Neural cell (in vitro differentiated cells): ENCODE results near the gene COG6. TPM values are rescaled to one million over a fixed set of nuclear protein-coding genes. Genes with fewer than 3 reads are reported as not detected.

Source experiments
- H2AFZ ChIP-seq: fragments of 200-600, 300-800 bp; sonication (generic), shearing (Covaris generic); 2 replicates; pipeline ENCODE4 v1.6.0; 2014; ENCODE audit warnings: low read depth, mild to moderate bottlenecking, antibody characterized with exemption, low read length, moderate library complexity
- H3F3A ChIP-seq: fragments of 200-600 bp; shearing (Covaris generic); 2 replicates; pipeline ENCODE4 v1.6.1; 2016; ENCODE audit warnings: mild to moderate bottlenecking, moderate library complexity, mixed read lengths, antibody characterized with exemption, low read length; ENCODE audit not compliant: insufficient read depth, poor library complexity, severe bottlenecking
- H3K27ac ChIP-seq: fragments of 200-600, 300-800 bp; sonication (generic), shearing (Covaris generic); 2 replicates; pipeline ENCODE4 v1.5.1; 2014; ENCODE audit warnings: mild to moderate bottlenecking, low read length, moderate library complexity
- H3K27me3 ChIP-seq: fragments of 300-800, 200-600 bp; sonication (generic), shearing (Covaris generic); 2 replicates; pipeline ENCODE4 v1.6.0; 2014; ENCODE audit warnings: mild to moderate bottlenecking, low read depth, low read length, moderate library complexity; ENCODE audit not compliant: insufficient read depth
- H3K36me3 ChIP-seq: fragments of 300-800, 200-600 bp; sonication (generic), shearing (Covaris generic); 2 replicates; pipeline ENCODE4 v1.5.1; 2014; ENCODE audit warnings: mild to moderate bottlenecking, antibody characterized with exemption, low read length, moderate library complexity; ENCODE audit not compliant: insufficient read depth
- H3K4me2 ChIP-seq: fragments of 300-800, 200-600 bp; sonication (generic), shearing (Covaris generic); 2 replicates; pipeline ENCODE4 v1.6.0; 2014; ENCODE audit warnings: mild to moderate bottlenecking, low read length
- H3K4me3 ChIP-seq: fragments of 300-800, 200-600 bp; sonication (generic), shearing (Covaris generic); 2 replicates; pipeline ENCODE4 v1.5.1; 2014; ENCODE audit warnings: mild to moderate bottlenecking, low read length, moderate library complexity
- H3K79me2 ChIP-seq: fragments of 200-600 bp; shearing (Covaris generic); replicated peaks from 2 replicates; pipeline ENCODE4 v1.6.0; 2014; ENCODE audit warnings: mild to moderate bottlenecking, low read length, moderate library complexity; ENCODE audit not compliant: insufficient read depth
- H3K9ac ChIP-seq: fragments of 300-800, 200-600 bp; sonication (generic), shearing (Covaris generic); 2 replicates; pipeline ENCODE4 v1.6.1; 2016; ENCODE audit warnings: mild to moderate bottlenecking, low read length, mixed read lengths
- H3K9me2 ChIP-seq: fragments of 200-600 bp; shearing (Covaris generic); 2 replicates; pipeline ENCODE4 v1.6.1; 2016; ENCODE audit warnings: mild to moderate bottlenecking, low read length, mixed read lengths; ENCODE audit not compliant: insufficient read depth
- H3K9me3 ChIP-seq: fragments of 200-600, 300-800 bp; sonication (generic), shearing (Covaris generic); 2 replicates; pipeline ENCODE4 v1.6.1; 2016; ENCODE audit warnings: mild to moderate bottlenecking, mixed run types, low read length, moderate library complexity, mixed read lengths
- H4K20me1 ChIP-seq: fragments of 200-600 bp; shearing (Covaris generic); 2 replicates; pipeline ENCODE4 v1.6.1; 2016; ENCODE audit warnings: mild to moderate bottlenecking, mixed run types; ENCODE audit not compliant: insufficient read depth
- EP300 ChIP-seq: fragments of 450-650 bp; conservative IDR thresholded peaks from 2 replicates; pipeline ENCODE4 v1.6.1; 2014; ENCODE audit warnings: antibody characterized with exemption, mild to moderate bottlenecking, moderate library complexity; ENCODE audit not compliant: poor library complexity, severe bottlenecking
- EZH2 ChIP-seq: fragments of 200-600, 300-800 bp; shearing (Covaris generic), sonication (generic); IDR thresholded peaks from 2 replicates; pipeline ENCODE4 v1.6.1; 2014; ENCODE audit warnings: antibody characterized with exemption, low read length, borderline replicate concordance, mild to moderate bottlenecking; ENCODE audit not compliant: insufficient read depth, poor library complexity, severe bottlenecking
- MXI1 ChIP-seq: fragments of 450-650 bp; conservative IDR thresholded peaks from 2 replicates; pipeline ENCODE4 v1.6.1; 2014; ENCODE audit warnings: antibody characterized with exemption, mild to moderate bottlenecking; ENCODE audit not compliant: poor library complexity, severe bottlenecking
- POLR2AphosphoS5 ChIP-seq: IDR thresholded peaks from 2 replicates; pipeline ENCODE4 v1.6.1; 2012
- RAD21 ChIP-seq: fragments of 450-650 bp; conservative IDR thresholded peaks from 2 replicates; pipeline ENCODE4 v1.6.1; 2014; ENCODE audit warnings: antibody characterized with exemption, mild to moderate bottlenecking, moderate library complexity
- REST ChIP-seq: IDR thresholded peaks from 2 replicates; pipeline ENCODE4 v1.6.1; 2012; ENCODE audit warnings: borderline replicate concordance
- SMC3 ChIP-seq: fragments of 450-650 bp; conservative IDR thresholded peaks from 2 replicates; pipeline ENCODE4 v1.6.1; 2014; ENCODE audit warnings: antibody characterized with exemption, mild to moderate bottlenecking, moderate library complexity; ENCODE audit not compliant: poor library complexity
- TAF1 ChIP-seq: IDR thresholded peaks from 2 replicates; pipeline ENCODE4 v1.6.1; 2012; ENCODE audit warnings: low read depth
- polyA plus RNA-seq: library from polyadenylated mRNA; depleted of rRNA; stranded (reverse); fragments of >200 nt; gene quantifications from 2 replicates; pipeline ENCODE4 v1.2.3, GENCODE V29; 2014
- TF ChIP-seq, protein P1 (sequence below): fragments of 450-650 bp; IDR thresholded peaks from 2 replicates; pipeline ENCODE4 v1.5.1; 2014; ENCODE audit warnings: antibody characterized with exemption, mild to moderate bottlenecking, moderate library complexity; ENCODE audit not compliant: poor library complexity, severe bottlenecking

The COG6 gene
- polyA plus RNA-seq, 1 donor from 2014 or later: 23.1 TPM

DNA sequence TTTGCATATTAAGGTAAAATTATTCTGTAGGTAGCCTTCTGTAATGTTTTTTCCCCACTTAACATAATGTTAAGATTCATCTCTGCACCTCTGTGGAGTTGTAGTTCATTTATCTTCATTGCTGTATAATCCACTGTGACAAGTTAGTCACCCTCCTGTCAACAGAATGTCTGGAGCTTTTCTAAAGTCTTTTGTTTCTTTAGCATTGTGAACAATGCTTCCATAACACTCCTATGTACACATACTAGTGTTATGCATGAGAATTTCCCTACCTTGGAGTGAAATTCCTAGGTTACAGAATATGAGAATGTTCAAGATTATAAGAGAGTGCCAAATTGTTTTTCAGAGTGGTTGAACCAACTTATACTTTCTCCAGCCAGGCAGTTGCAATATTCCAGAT lies 113.5 kb downstream of the COG6 start:
- no peaks in the 10 kb centered on the region for H3K9me2 ChIP-seq
- no peak overlapping the region for H3K27ac ChIP-seq
- no peaks in the 10 kb centered on the region for H4K20me1 ChIP-seq
- no peak overlapping the region for H2AFZ ChIP-seq
- TF ChIP-seq EZH2: no peak
- TF ChIP-seq POLR2AphosphoS5: no peak
- TF ChIP-seq REST: no peak
- TF ChIP-seq MXI1: no peak
- no peak for TF ChIP-seq RAD21
- no peak for TF ChIP-seq EP300
- TF ChIP-seq, protein P1, sequence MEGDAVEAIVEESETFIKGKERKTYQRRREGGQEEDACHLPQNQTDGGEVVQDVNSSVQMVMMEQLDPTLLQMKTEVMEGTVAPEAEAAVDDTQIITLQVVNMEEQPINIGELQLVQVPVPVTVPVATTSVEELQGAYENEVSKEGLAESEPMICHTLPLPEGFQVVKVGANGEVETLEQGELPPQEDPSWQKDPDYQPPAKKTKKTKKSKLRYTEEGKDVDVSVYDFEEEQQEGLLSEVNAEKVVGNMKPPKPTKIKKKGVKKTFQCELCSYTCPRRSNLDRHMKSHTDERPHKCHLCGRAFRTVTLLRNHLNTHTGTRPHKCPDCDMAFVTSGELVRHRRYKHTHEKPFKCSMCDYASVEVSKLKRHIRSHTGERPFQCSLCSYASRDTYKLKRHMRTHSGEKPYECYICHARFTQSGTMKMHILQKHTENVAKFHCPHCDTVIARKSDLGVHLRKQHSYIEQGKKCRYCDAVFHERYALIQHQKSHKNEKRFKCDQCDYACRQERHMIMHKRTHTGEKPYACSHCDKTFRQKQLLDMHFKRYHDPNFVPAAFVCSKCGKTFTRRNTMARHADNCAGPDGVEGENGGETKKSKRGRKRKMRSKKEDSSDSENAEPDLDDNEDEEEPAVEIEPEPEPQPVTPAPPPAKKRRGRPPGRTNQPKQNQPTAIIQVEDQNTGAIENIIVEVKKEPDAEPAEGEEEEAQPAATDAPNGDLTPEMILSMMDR: no peak
- no peak for TF ChIP-seq TAF1
- no peak for TF ChIP-seq SMC3
- H3K4me3 ChIP-seq: no peak overlapping the region
- no peak overlapping the region for H3K4me2 ChIP-seq
- H3F3A ChIP-seq: no peaks in the 10 kb centered on the region
- H3K79me2 ChIP-seq: no peaks in the 10 kb centered on the region
- no peaks in the 10 kb centered on the region for H3K36me3 ChIP-seq
- no peaks in the 10 kb centered on the region for H3K27me3 ChIP-seq
- H3K9me3 ChIP-seq: no peaks in the 10 kb centered on the region
- H3K9ac ChIP-seq: no peak overlapping the region

GRCh38 chr13:39770221-39771090 lies 115.0 kb downstream of the COG6 start:
- H3K79me2 ChIP-seq: no peaks in the 10 kb centered on the region
- H3K4me3 ChIP-seq: no peak overlapping the region
- H2AFZ ChIP-seq: no peak overlapping the region
- H3K36me3 ChIP-seq: no peaks in the 10 kb centered on the region
- H4K20me1 ChIP-seq: no peaks in the 10 kb centered on the region
- H3F3A ChIP-seq: no peaks in the 10 kb centered on the region
- no peaks in the 10 kb centered on the region for H3K9me2 ChIP-seq
- no peaks in the 10 kb centered on the region for H3K27me3 ChIP-seq
- no peaks in the 10 kb centered on the region for H3K9me3 ChIP-seq
- no peak overlapping the region for H3K27ac ChIP-seq
- TF ChIP-seq EP300: no peak
- no peak for TF ChIP-seq SMC3
- TF ChIP-seq EZH2: no peak
- no peak for TF ChIP-seq RAD21
- no peak for TF ChIP-seq REST
- no peak for TF ChIP-seq TAF1
- TF ChIP-seq MXI1: no peak
- TF ChIP-seq, protein P1: no peak
- no peak for TF ChIP-seq POLR2AphosphoS5
- no peak overlapping the region for H3K4me2 ChIP-seq
- H3K9ac ChIP-seq: no peak overlapping the region
